ENCODE results near the gene PDPN.

- TF ChIP-seq CTCF (IDR thresholded peaks at IDR 0.05): no peak
- TF ChIP-seq POLR2A (IDR thresholded peaks at IDR 0.05): no peak
Observed at GRCh38 chr1:13576926-13577325, 6.7 kb upstream of the PDPN start.

All from body of pancreas (tissue), 4 donors.